ENCODE data around the gene SLC5A9.
"Not testable (repeated sequence)": the region's sequence is repeated elsewhere in the genome, so short reads cannot be mapped to it uniquely, and the experiment has no call there.

SLC5A9 gene

GRCh38 chr1:48205522-48205921 lies 17.0 kb upstream of the SLC5A9 start:
- Mint-ChIP-seq H3K4me3 (no peak overlapping the region), H3K36me3 (ENCODE audit: low read depth) (no peaks in the 10 kb centered on the region), H3K9me3 (no peaks in the 10 kb centered on the region), H3K27me3 (peaks cover 7% of the 10 kb centered on the region), H3K4me1 (ENCODE audit: low read depth) (peaks cover 9% of the 10 kb centered on the region), H3K27ac (no peak overlapping the region)

DNA sequence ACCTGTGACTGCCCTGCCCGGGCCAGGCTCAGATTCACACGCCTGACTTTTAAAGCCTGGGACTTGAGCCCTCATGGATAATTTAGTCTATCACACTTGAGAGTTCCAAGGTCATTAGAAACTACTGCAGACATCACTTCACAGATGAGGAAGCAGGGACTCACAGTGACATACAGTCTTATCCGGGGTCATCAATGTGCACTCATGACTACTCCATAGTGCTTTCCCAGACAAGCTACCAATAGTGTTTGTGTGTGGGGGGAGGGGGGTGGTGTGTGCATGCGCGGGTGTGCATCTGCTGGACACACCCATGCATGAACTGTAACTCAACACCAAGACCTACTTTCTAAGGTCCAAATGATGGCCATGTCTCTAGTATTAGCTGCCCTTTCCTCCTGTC lies 16.1 kb upstream of the SLC5A9 start:
- no peaks in the 10 kb centered on the region for H3K9me3 Mint-ChIP-seq
- H3K27me3 Mint-ChIP-seq: peaks cover 7% of the 10 kb centered on the region
- H3K27ac Mint-ChIP-seq: no peak overlapping the region
- peaks cover 9% of the 10 kb centered on the region for H3K4me1 Mint-ChIP-seq (ENCODE audit: low read depth)
- no peak overlapping the region for H3K4me3 Mint-ChIP-seq
- H3K36me3 Mint-ChIP-seq (ENCODE audit: low read depth): no peaks in the 10 kb centered on the region

- Mint-ChIP-seq H3K36me3 (ENCODE audit: low read depth) (no peaks in the 10 kb centered on the region), H3K9me3 (no peaks in the 10 kb centered on the region), H3K4me3 (no peak overlapping the region), H3K27ac (no peak overlapping the region), H3K27me3 (peaks cover 7% of the 10 kb centered on the region), H3K4me1 (ENCODE audit: low read depth) (peaks cover 7% of the 10 kb centered on the region)
Measured at GRCh38 chr1:48207131-48207530, 15.4 kb upstream of the SLC5A9 start.

DNA sequence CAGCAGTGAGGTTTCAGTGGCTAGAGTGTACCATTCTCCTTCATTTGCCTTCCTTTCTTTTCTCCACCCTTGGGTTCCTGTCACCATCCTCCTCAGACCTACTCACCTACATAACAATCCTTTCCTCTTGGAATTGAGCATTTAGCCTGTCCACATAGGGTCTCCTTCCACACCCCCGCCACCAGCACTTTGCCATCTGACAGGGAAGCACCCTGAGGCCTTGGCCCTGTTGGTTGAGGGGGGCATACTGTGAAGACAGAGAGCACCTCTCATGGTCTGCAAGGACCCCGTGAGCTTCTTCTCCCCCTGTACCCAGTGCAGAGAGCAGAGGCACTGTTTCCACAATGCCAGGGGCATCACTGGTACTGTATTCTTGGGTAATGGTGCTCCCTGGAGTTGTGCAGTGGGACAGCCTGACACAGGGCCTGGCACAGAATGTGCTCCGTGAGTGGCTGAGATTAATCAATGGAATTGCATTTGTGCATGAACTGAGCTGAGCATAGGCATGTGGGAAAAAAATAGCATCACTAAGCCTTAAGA lies 14.9 kb upstream of the SLC5A9 start:
- Mint-ChIP-seq H3K9me3 (no peaks in the 10 kb centered on the region), H3K4me3 (no peak overlapping the region), H3K27ac (no peak overlapping the region), H3K27me3 (peaks cover 3% of the 10 kb centered on the region), H3K36me3 (ENCODE audit: low read depth) (no peaks in the 10 kb centered on the region), H3K4me1 (ENCODE audit: low read depth) (peaks cover 3% of the 10 kb centered on the region)

DNA sequence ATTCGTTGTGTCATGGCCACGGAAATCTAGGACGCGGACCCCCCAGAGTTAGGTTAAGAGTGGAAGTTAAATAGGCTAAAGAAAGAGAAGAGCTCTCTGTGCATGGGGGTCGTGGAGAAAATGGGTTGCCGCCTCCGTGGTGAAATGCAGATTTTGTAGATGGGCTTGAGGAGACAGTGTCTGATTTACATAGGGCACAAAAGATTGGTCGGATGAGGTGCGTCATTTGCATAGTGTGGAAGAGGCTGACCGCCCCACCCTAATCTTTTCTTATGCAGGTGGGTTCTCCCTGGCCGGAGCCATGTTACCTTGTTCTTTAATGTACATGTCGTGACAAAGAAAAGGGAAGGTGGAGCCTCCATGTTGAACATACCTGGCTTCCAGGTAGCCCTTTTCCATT lies 14.3 kb upstream of the SLC5A9 start:
- peaks cover 1% of the 10 kb centered on the region for H3K27me3 Mint-ChIP-seq
- H3K36me3 Mint-ChIP-seq (ENCODE audit: low read depth): no peaks in the 10 kb centered on the region
- H3K27ac Mint-ChIP-seq: no peak overlapping the region
- peaks cover 1% of the 10 kb centered on the region for H3K4me1 Mint-ChIP-seq (ENCODE audit: low read depth)
- no peaks in the 10 kb centered on the region for H3K9me3 Mint-ChIP-seq
- H3K4me3 Mint-ChIP-seq: no peak overlapping the region

- Mint-ChIP-seq H3K27ac (no peak overlapping the region), H3K4me1 (ENCODE audit: low read depth) (no peaks in the 10 kb centered on the region), H3K36me3 (ENCODE audit: low read depth) (no peaks in the 10 kb centered on the region), H3K9me3 (no peaks in the 10 kb centered on the region), H3K4me3 (no peak overlapping the region), H3K27me3 (no peaks in the 10 kb centered on the region)
Measured at GRCh38 chr1:48208652-48209051, 13.9 kb upstream of the SLC5A9 start.

- H3K36me3 Mint-ChIP-seq (ENCODE audit: low read depth); H3K27me3 Mint-ChIP-seq; H3K9me3 Mint-ChIP-seq; H3K4me1 Mint-ChIP-seq (ENCODE audit: low read depth); H3K4me3 Mint-ChIP-seq; H3K27ac Mint-ChIP-seq: not testable (repeated sequence)
Measured at GRCh38 chr1:48213462-48213861, 9.1 kb upstream of the SLC5A9 start.

- not testable (repeated sequence) for H3K4me3 Mint-ChIP-seq; H3K4me1 Mint-ChIP-seq (ENCODE audit: low read depth); H3K36me3 Mint-ChIP-seq (ENCODE audit: low read depth); H3K27ac Mint-ChIP-seq; H3K9me3 Mint-ChIP-seq; H3K27me3 Mint-ChIP-seq
Measured at GRCh38 chr1:48214366-48214765, 8.2 kb upstream of the SLC5A9 start.

- no peak overlapping the region for H3K4me3 Mint-ChIP-seq
- no peaks in the 10 kb centered on the region for H3K27me3 Mint-ChIP-seq
- no peaks in the 10 kb centered on the region for H3K4me1 Mint-ChIP-seq (ENCODE audit: low read depth)
- H3K9me3 Mint-ChIP-seq: no peaks in the 10 kb centered on the region
- no peaks in the 10 kb centered on the region for H3K36me3 Mint-ChIP-seq (ENCODE audit: low read depth)
- no peak overlapping the region for H3K27ac Mint-ChIP-seq
Measured at GRCh38 chr1:48214820-48215219, 7.7 kb upstream of the SLC5A9 start.

DNA sequence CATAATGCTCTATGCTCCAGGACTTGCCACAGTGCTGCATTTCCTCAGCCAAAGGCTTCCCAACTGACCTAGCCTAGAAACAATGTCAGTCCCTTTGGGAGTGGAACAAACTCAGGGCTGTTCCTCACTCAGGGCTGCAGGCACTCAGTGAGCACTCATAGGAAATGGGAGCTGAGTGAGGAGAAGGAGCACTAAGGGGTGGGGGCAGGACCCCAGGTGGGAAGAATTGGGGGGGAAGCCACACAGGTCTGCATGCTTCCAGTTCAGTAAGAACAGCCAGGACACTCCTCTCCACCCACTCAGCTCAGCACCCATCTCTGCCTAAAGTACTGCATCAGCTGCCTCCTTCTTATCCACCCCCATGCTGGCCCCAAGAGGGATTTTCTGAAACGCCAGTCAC lies 7.3 kb upstream of the SLC5A9 start:
- no peak overlapping the region for H3K27ac Mint-ChIP-seq
- H3K36me3 Mint-ChIP-seq (ENCODE audit: low read depth): no peaks in the 10 kb centered on the region
- H3K27me3 Mint-ChIP-seq: no peaks in the 10 kb centered on the region
- no peak overlapping the region for H3K4me3 Mint-ChIP-seq
- no peaks in the 10 kb centered on the region for H3K9me3 Mint-ChIP-seq
- H3K4me1 Mint-ChIP-seq (ENCODE audit: low read depth): no peaks in the 10 kb centered on the region

- Mint-ChIP-seq H3K4me3 (no peak overlapping the region), H3K27ac (no peak overlapping the region), H3K36me3 (ENCODE audit: low read depth) (no peaks in the 10 kb centered on the region), H3K4me1 (ENCODE audit: low read depth) (no peaks in the 10 kb centered on the region), H3K27me3 (no peaks in the 10 kb centered on the region), H3K9me3 (no peaks in the 10 kb centered on the region)
Measured at GRCh38 chr1:48215889-48216288, 6.6 kb upstream of the SLC5A9 start.

DNA sequence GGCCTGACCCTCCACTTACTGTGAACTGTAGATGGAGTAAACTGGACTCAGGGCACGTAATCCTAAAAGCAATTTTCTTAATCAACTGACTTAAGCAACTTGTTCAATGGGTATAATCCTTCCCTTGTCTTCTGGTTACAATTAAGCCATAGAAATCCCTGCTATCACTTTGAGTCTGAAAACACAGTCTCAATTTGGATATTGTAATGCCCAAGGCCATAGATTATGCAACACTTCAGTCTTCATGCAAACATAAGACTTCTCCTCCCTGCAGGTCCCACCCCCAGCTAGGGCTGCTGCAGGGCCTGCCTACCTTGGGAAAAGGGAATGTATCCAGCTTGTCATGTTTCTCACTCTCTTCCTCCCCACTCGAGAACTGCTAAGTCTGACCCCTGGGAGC lies 6.2 kb upstream of the SLC5A9 start:
- Mint-ChIP-seq H3K36me3 (ENCODE audit: low read depth) (no peaks in the 10 kb centered on the region), H3K27me3 (no peaks in the 10 kb centered on the region), H3K9me3 (no peaks in the 10 kb centered on the region), H3K4me3 (no peak overlapping the region), H3K27ac (no peak overlapping the region), H3K4me1 (ENCODE audit: low read depth) (no peaks in the 10 kb centered on the region)

DNA sequence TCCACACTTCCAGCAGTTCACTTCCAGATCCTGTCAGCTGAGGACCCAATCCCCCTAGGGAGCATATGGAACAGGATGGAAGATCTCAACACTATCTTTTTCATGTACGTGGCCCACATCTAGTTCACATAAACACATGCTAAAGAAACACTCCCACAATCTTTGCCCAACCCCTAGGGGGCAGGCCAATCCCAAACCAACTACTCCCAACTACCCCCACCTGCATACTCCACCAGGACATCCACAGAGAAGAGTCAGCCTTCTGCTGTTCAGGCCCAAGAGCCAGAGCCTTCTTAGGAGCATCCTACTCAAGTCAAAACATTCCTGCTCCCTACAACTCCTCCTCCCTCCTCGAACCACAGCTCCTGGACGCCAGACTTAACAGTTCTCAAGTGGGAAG lies 5.6 kb upstream of the SLC5A9 start:
- no peaks in the 10 kb centered on the region for H3K27me3 Mint-ChIP-seq
- H3K4me3 Mint-ChIP-seq: no peak overlapping the region
- H3K9me3 Mint-ChIP-seq: no peaks in the 10 kb centered on the region
- no peaks in the 10 kb centered on the region for H3K4me1 Mint-ChIP-seq (ENCODE audit: low read depth)
- H3K27ac Mint-ChIP-seq: no peak overlapping the region
- H3K36me3 Mint-ChIP-seq (ENCODE audit: low read depth): no peaks in the 10 kb centered on the region

DNA sequence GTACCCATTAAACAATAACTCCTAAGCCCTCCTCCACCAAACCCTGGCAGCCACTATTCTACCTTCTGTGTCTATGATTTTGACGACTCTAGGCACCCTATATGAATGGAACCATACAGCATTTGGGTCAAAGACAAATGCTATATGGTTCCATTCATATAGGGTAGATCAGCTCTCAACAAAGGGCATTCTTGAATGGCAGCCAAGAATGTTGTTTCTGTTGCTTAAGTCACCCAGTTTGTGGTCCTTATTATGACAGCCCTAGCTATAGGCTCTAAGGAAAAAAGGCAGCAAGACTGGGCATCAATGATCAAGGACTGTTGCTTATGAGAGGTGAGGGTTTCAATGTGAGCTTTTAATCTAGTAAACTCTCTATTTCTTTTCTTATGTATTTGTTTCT lies 4.7 kb upstream of the SLC5A9 start:
- H3K4me3 Mint-ChIP-seq: no peak overlapping the region
- no peaks in the 10 kb centered on the region for H3K9me3 Mint-ChIP-seq
- no peaks in the 10 kb centered on the region for H3K4me1 Mint-ChIP-seq (ENCODE audit: low read depth)
- no peaks in the 10 kb centered on the region for H3K27me3 Mint-ChIP-seq
- no peaks in the 10 kb centered on the region for H3K36me3 Mint-ChIP-seq (ENCODE audit: low read depth)
- H3K27ac Mint-ChIP-seq: no peak overlapping the region

- H3K36me3 Mint-ChIP-seq (ENCODE audit: low read depth): no peaks in the 10 kb centered on the region
- H3K4me1 Mint-ChIP-seq (ENCODE audit: low read depth): no peaks in the 10 kb centered on the region
- no peak overlapping the region for H3K27ac Mint-ChIP-seq
- no peaks in the 10 kb centered on the region for H3K27me3 Mint-ChIP-seq
- H3K4me3 Mint-ChIP-seq: no peak overlapping the region
- no peaks in the 10 kb centered on the region for H3K9me3 Mint-ChIP-seq
Measured at GRCh38 chr1:48219803-48220202, 2.7 kb upstream of the SLC5A9 start.

DNA sequence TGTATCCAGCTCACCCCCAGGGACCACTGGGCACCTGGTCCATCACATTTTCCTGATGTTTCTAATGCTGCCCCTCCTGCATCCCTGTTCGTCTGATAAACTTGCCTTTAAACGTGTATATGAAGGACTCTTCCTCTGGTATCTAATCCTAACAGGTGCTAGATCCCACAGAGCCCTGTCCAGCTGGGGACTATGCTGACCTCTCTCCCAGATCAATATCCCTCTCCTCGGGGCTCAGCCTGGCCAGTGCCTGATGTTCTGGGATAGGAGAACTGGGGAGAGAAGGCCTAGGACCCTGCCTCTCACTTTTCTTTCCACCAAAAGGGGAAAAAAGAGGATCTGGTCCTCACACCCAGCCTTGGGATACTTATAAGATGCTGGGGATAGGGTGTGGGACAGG lies 1.4 kb upstream of the SLC5A9 start:
- Mint-ChIP-seq H3K9me3 (no peaks in the 10 kb centered on the region), H3K27ac (no peak overlapping the region), H3K4me1 (ENCODE audit: low read depth) (peaks cover 6% of the 10 kb centered on the region), H3K27me3 (no peaks in the 10 kb centered on the region), H3K36me3 (ENCODE audit: low read depth) (no peaks in the 10 kb centered on the region), H3K4me3 (no peak overlapping the region)

GRCh38 chr1:48221657-48222056 lies 859 bp upstream of the SLC5A9 start:
- peaks cover 6% of the 10 kb centered on the region for H3K4me1 Mint-ChIP-seq (ENCODE audit: low read depth)
- no peaks in the 10 kb centered on the region for H3K9me3 Mint-ChIP-seq
- no peaks in the 10 kb centered on the region for H3K27me3 Mint-ChIP-seq
- no peaks in the 10 kb centered on the region for H3K36me3 Mint-ChIP-seq (ENCODE audit: low read depth)
- no peak overlapping the region for H3K27ac Mint-ChIP-seq
- no peak overlapping the region for H3K4me3 Mint-ChIP-seq

All from stimulated activated naive CD8-positive, alpha-beta T cell treated with anti-CD3 and anti-CD28 coated beads, Interleukin-15, Interleukin-2, amounts not matched to agents 100 ng/mL and 50 ng/mL, for 24 hours (primary cell).